ENCODE results near the gene FBLN1. TPM values are rescaled to one million over a fixed set of nuclear protein-coding genes. Genes with fewer than 3 reads are reported as not detected.

Gene FBLN1
- total RNA-seq, 1 donor from 2014 or later = 297 TPM

- Mint-ChIP-seq H3K4me1 (peaks cover 4% of the 10 kb centered on the region), H3K4me3 (no peak overlapping the region), H3K27me3 (ENCODE audit: low read depth) (no peaks in the 10 kb centered on the region), H3K36me3 (peaks cover 59% of the 10 kb centered on the region), H3K27ac (no peak overlapping the region), H3K9me3 (peaks cover 29% of the 10 kb centered on the region)
- no peak for TF ChIP-seq CTCF (IDR thresholded peaks at IDR 0.05; ENCODE audit: unreplicated experiment)
- no peak for DNase-seq (ENCODE audit: low spot score in 2 of 2, unreplicated experiment in 2 of 2)
Measured at GRCh38 chr22:45563362-45564040, 60.8 kb downstream of the FBLN1 start.

- H3K4me1 Mint-ChIP-seq = peaks cover 4% of the 10 kb centered on the region
- no peak overlapping the region for H3K27ac Mint-ChIP-seq
- H3K27me3 Mint-ChIP-seq (ENCODE audit: low read depth) = no peaks in the 10 kb centered on the region
- H3K9me3 Mint-ChIP-seq = peaks cover 27% of the 10 kb centered on the region
- DNase-seq (ENCODE audit: low spot score in 2 of 2, unreplicated experiment in 2 of 2) = no peak
- no peak overlapping the region for H3K4me3 Mint-ChIP-seq
- peaks cover 56% of the 10 kb centered on the region for H3K36me3 Mint-ChIP-seq
- TF ChIP-seq CTCF (IDR thresholded peaks at IDR 0.05; ENCODE audit: unreplicated experiment) = no peak
Measured at GRCh38 chr22:45564349-45565030, 61.8 kb downstream of the FBLN1 start.

- H3K36me3 Mint-ChIP-seq = peaks cover 52% of the 10 kb centered on the region
- no peak for DNase-seq (ENCODE audit: low spot score in 2 of 2, unreplicated experiment in 2 of 2)
- H3K9me3 Mint-ChIP-seq = peaks cover 26% of the 10 kb centered on the region
- H3K4me1 Mint-ChIP-seq = peaks cover 4% of the 10 kb centered on the region
- H3K27ac Mint-ChIP-seq = no peak overlapping the region
- no peaks in the 10 kb centered on the region for H3K27me3 Mint-ChIP-seq (ENCODE audit: low read depth)
- TF ChIP-seq CTCF (IDR thresholded peaks at IDR 0.05; ENCODE audit: unreplicated experiment) = no peak
- no peak overlapping the region for H3K4me3 Mint-ChIP-seq
Measured at GRCh38 chr22:45565171-45565570, 62.5 kb downstream of the FBLN1 start.

GRCh38 chr22:45565973-45566372, 63.3 kb downstream of the FBLN1 start:
- no peak for TF ChIP-seq CTCF (IDR thresholded peaks at IDR 0.05; ENCODE audit: unreplicated experiment)

GRCh38 chr22:45568213-45568612, 65.5 kb downstream of the FBLN1 start:
- Mint-ChIP-seq H3K27ac (no peak overlapping the region), H3K27me3 (ENCODE audit: low read depth) (no peaks in the 10 kb centered on the region), H3K4me1 (peaks cover 4% of the 10 kb centered on the region), H3K9me3 (peaks cover 19% of the 10 kb centered on the region), H3K4me3 (no peak overlapping the region), H3K36me3 (peaks cover 37% of the 10 kb centered on the region)
- DNase-seq (ENCODE audit: low spot score in 2 of 2, unreplicated experiment in 2 of 2) = no peak
- no peak for TF ChIP-seq CTCF (IDR thresholded peaks at IDR 0.05; ENCODE audit: unreplicated experiment)

More at GRCh38 chr22:45565973-45566372, 63.3 kb downstream of the FBLN1 start:
- Mint-ChIP-seq H3K4me3 (no peak overlapping the region), H3K36me3 (peaks cover 50% of the 10 kb centered on the region), H3K27me3 (ENCODE audit: low read depth) (no peaks in the 10 kb centered on the region), H3K27ac (no peak overlapping the region), H3K9me3 (peaks cover 25% of the 10 kb centered on the region), H3K4me1 (peaks cover 4% of the 10 kb centered on the region)
- DNase-seq (ENCODE audit: low spot score in 2 of 2, unreplicated experiment in 2 of 2) = no peak

All from mesothelial cell of epicardium (in vitro differentiated cells).